ENCODE data around the gene KCNQ5.

Gene KCNQ5

GRCh38 chr6:72922401-72922800 is 300.5 kb downstream of the KCNQ5 start:
- DNase-seq = no peak

- DNase-seq = no peak
These were observed 303.3 kb downstream of the KCNQ5 start for GRCh38 chr6:72925136-72925535.

DNA sequence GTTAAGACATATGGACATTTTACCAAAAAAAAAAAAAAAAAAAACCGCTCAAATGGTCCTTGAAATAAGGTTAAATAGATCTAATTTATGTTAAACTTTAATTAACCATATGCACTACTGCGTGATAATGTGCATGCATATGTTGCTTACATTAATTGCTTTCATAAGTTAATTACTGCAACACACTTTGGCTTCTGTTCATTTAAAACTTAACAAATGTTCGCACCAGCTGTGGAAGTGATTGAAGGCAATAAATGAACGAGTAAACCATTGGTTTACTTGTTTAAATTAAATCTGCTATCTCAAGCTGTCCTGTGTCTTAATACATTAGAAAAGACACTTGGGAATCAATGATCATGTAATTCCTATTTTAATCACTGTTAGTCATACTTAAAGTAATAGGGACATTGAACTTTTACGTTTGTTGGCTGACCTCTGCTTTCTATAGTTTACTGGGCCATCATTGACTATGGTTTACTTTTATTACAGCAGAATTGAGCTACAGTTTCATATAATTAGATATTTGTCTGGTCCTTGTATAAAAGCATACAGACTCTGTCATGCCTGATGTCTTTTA is 308.8 kb downstream of the KCNQ5 start:
- no peak for DNase-seq

DNA sequence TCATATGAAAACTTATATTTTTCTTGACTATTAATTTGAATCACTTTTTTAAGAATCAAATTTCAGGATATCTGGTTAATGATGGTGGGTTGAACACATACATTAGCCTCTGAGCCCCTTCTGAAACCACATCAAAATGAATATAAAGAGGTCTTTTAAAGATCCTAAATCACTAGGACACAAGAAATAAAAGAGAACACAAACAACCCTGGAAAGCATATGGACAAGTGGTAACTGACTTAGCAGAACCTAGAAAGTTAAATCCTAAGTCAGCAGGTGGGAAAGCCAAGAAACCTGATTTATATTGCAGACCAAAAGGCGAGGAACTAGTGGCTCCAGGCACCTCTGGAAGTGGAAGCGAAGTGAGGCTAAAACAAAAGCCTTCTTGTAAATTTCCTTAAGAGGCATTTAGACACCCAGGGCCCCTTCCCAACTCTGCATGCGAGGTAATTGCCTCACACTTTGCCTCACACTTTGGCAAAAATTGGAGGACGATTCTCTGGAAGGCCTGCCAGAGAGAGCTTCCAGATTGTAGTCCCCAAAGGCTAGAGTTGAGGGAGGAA is 309.5 kb downstream of the KCNQ5 start:
- DNase-seq = no peak

DNA sequence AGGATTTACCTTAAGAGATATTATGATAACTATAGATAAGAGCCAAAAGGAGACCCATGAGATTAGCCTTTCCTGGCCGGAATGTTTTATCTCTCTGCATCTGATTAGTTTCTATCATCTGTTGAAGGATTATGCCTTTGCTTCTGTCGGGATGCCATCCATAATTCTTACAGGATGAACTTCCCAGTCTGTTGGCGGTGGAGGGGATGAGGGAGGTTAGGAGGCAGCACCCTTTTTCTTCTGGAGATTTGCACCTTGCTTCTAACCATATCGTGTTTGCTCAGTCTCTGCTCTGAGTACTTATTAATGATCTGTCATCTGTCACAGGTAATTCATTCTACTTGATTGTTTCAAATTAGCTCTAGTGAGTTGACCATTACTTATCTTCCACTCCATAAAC is 311.4 kb downstream of the KCNQ5 start:
- DNase-seq = no peak

DNA sequence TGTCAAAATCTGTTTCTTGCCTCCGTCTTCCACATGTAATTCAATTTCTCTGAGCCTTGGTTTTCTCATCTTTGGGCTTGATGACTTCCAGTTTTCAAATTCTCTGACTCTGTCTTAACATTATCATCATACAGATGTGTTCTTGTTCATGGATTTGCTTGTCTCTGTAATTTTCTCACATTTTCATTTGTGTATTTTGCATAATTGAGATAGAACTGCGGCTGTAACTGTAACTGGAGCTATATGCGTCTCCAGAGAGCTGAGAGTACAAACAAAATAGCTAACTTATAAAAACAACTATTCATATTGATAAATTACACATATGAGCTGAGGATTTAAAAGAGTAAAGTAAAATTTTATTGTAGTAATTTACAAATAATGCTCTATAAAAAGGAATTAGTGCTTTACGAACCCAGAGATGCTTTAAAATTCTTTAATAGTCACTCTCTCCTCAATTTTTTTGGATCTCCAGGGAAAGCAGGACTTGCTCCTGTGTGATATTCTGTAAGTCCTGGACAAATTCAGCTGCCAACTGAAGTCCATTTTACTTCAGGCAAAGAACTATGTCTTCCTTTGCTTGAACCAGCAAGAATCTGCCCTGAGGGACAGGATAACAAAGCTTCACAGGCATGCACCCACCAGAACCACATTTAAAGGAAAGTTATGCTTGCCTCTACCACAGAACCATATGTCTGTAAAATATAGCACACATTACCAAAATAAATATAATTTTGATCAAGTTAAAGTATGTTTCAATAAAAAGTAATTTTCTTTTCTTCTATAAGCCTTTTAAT is 315.1 kb downstream of the KCNQ5 start:
- DNase-seq = no peak

- DNase-seq = no peak
These were observed 316.2 kb downstream of the KCNQ5 start for GRCh38 chr6:72938104-72938503.

DNA sequence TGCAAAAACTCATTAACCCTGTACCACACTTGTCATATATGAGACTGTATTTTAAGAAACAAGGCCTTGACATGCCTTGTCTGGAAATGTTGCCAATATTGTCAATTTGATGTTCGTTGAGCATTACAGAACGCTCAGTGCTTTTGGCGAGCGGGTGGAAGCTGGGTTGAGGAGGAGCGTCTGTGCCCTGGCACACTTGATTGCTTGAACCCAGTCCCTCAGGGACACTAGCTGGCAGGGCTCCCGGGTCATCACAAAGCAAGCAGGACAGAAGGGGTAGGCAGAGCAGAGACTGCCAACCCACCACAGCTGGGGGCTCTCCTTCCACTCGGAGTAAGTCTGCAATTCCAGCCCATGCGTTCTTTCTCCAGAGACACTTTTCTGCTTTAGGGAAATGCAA is 317.1 kb downstream of the KCNQ5 start:
- DNase-seq = no peak

DNA sequence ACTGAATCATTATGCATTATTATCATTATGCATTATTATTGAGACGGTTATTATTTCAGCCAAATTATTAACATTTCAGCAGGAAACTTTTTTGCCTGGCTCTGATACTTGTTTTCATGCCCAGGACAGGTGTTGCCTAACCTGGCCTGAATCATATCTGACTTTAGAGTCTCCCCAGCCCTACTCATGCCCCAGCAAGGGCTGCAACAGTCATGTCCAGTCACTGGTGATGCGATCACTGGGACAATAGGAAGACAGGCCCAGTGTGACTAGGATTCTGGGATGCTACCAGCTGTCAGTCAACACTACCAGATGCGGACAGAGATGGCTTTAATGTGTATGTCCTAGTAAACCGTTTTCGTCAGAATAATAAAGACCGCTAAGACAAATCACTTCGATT is 318.4 kb downstream of the KCNQ5 start:
- DNase-seq = no peak

- DNase-seq = no peak
These were observed 319.4 kb downstream of the KCNQ5 start for GRCh38 chr6:72941263-72941662.

GRCh38 chr6:72941751-72942150 is 319.9 kb downstream of the KCNQ5 start:
- DNase-seq = no peak

- no peak for DNase-seq
These were observed 321.8 kb downstream of the KCNQ5 start for GRCh38 chr6:72943699-72944098.

DNA sequence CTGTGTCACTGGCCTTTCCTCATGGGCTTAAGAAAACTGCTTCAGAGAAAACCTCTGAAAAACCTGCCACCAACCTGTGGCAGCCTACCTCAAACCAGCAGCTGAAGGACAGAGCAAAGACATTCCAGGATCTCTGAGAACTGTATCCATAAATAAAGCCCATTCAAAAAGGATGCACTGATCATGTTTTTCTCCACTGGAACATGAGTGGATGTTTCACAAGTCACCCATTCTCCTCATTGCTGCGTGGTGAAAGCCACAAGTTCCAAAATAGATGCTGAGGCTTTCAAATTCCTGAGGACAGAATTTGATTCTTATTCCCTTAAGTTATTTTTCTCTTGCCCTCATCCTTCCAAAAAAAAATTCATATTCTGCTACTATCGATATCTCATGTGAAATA is 322.8 kb downstream of the KCNQ5 start:
- DNase-seq = no peak

DNA sequence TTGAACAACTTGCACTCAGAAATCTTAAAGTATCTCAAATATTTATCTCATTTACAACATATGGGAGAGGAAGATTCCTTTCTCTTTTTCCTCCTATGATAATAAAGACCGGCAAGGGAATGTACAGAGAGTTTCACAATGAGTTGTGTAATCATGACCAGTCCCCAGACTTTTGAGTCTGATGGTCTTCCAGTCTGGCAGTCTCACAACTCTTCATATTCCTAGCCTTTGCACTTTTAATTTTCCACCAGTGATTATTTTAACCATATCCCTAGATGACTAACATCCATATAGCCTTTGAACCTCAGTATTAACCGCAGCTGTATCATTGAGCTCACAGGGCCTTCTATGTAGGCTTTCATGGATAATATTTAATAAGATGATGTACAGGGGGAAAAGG is 324.9 kb downstream of the KCNQ5 start:
- no peak for DNase-seq

- DNase-seq = no peak
These were observed 325.7 kb downstream of the KCNQ5 start for GRCh38 chr6:72947534-72947933.

DNA sequence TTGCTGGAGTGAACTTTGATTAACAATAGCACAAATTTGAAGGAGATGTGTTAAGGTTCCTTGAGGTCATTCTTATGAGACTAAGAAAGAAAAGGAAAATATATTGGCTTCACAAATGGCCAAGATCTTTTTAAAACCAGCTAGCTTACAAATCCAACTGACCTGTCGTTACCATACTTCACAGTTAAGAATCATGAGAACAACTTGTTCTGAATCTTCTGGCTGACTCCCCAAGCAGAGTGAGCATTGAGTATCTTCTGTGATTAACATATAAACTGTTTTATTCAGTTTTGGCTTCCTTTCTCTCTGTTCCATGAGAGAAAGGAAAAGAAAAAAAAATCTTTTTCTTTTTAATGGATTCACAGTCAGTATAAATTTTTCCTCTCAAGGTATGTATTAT is 326.3 kb downstream of the KCNQ5 start:
- DNase-seq = no peak

DNA sequence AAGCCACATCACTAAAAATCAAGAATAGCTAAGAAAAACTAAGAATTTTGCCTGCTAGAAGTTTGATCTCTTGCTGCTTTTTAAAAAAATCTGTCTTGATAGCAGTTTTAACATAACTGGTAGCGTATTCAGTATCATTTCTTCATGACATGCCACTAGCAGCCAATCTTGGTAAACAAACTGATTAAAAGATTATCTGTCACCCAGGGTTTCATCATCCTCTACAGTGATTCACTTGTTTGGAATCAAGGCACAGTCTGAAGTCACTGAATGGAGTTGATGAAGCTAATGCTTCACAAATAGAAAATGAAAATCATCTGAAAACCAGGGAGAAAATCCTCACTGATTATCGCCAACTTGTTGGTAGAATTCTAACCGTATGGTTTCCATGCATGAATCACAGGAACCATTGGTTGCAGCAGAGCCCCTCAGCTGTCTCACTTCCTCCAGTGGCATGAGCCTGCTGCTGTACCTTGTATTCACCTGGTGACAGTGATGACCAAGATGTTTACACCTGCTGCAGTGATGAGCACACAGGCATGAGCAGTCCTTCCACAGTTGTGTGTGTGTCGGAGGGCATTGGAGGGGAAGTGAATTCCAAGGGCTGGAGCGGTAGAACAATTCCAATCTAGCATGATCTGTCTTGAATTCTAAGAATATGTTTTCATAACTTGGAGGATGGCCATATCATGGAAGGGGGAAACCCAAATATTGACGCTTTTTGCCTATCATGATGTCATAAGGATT is 328.4 kb downstream of the KCNQ5 start:
- no peak for DNase-seq

- DNase-seq = no peak
These were observed 331.2 kb downstream of the KCNQ5 start for GRCh38 chr6:72952808-72953630.

GRCh38 chr6:72953971-72954381 is 332.1 kb downstream of the KCNQ5 start:
- no peak for DNase-seq

GRCh38 chr6:72954716-72955115 is 332.9 kb downstream of the KCNQ5 start:
- no peak for DNase-seq

DNA sequence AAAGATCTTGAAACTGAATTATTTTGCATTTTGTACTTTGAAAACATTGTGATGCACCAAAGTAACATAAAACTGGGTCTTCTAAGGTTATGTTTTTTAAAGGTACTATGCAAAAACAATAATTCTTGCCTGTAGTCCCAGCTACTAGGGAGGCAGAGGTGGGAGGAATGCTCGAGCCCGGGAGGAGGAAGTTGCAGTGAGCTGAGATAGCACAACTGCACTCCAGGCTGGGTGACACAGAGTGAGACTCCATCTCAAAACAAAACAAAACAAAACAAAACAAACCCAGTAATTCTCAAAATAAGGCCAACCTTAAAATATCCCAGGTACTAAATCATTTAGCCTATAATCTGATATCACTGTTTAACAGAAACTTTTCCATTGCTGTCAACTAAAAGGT is 333.8 kb downstream of the KCNQ5 start:
- DNase-seq = no peak

- no peak for DNase-seq
These were observed 334.4 kb downstream of the KCNQ5 start for GRCh38 chr6:72956272-72956671.

GRCh38 chr6:72959821-72960220 is 338.0 kb downstream of the KCNQ5 start:
- no peak for DNase-seq
